HFFc6 (cell line): ENCODE data around the gene TCIRG1. TPM values are rescaled to one million over a fixed set of nuclear protein-coding genes. Genes with fewer than 3 reads are reported as not detected.
"Not testable (repeated sequence)": the region's sequence is repeated elsewhere in the genome, so short reads cannot be mapped to it uniquely, and the experiment has no call there.

ENCODE experiments used
- DNase-seq: peaks from one replicate; pipeline ENCODE4 v3.0.0-alpha.2; 2018
- H3K27ac Mint-ChIP-seq: 2 replicates; pipeline ENCODE4 v1.8.0; 2020; ENCODE audit warnings: mild to moderate bottlenecking, mixed read lengths
- H3K27me3 Mint-ChIP-seq: 2 replicates; pipeline ENCODE4 v1.8.0; 2021; ENCODE audit warnings: mild to moderate bottlenecking, moderate library complexity, mixed read lengths; ENCODE audit not compliant: insufficient read depth
- H3K36me3 Mint-ChIP-seq: 2 replicates; pipeline ENCODE4 v1.8.0; 2021; ENCODE audit warnings: low read depth, mixed read lengths
- H3K4me1 Mint-ChIP-seq: 2 replicates; pipeline ENCODE4 v1.8.0; 2020; ENCODE audit warnings: low read depth, mixed read lengths
- H3K4me3 Mint-ChIP-seq: 2 replicates; pipeline ENCODE4 v1.8.0; 2020; ENCODE audit warnings: mild to moderate bottlenecking, moderate library complexity, mixed read lengths
- H3K9me3 Mint-ChIP-seq: 2 replicates; pipeline ENCODE4 v1.8.0; 2020; ENCODE audit warnings: mild to moderate bottlenecking, mixed read lengths
- total RNA-seq, 6 experiments: library from RNA; stranded (reverse); fragmentation: NEBNext Ultra II Directional; extraction: Animal tissue kit (Norgen Biotek cat#: 25700); gene quantifications; 2 replicates in 1 of 6; 3 replicates in 5 of 6; pipeline ENCODE4 v1.2.3, GENCODE V29; 2021
- TF ChIP-seq, protein P1 (sequence below): fragments of 200-600 bp; sonication (generic); IDR thresholded peaks from 2 replicates; pipeline ENCODE4 v1.5.0; 2021; ENCODE audit warnings: antibody characterized with exemption, mild to moderate bottlenecking

The TCIRG1 gene
- total RNA-seq, 6 experiments from 2014 or later: 113 to 150 (median 131) TPM

DNA sequence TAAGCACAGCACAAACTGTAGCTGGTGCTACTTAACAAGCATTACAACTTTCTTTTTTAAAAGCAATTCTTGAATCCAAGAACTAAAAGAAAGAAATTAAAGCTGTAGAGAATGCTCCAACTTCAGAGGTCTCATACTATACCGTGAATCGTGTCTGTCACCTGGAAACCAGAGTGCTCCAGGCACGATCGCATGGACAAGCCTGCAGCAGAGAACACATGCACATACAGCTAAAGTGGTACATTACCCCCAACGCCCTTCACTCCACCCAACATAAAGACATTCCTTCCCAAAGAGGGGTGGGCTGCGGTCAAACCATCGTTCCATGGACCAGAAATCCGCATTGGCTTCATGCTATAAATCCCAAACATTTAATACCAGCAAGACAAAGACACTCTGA, 50.9 kb downstream of the TCIRG1 start:
- Mint-ChIP-seq H3K27ac (no peak overlapping the region), H3K36me3 (no peaks in the 10 kb centered on the region), H3K4me3 (no peak overlapping the region), H3K4me1 (no peaks in the 10 kb centered on the region), H3K27me3 (no peaks in the 10 kb centered on the region), H3K9me3 (no peaks in the 10 kb centered on the region)
- no peak for DNase-seq
- TF ChIP-seq, protein P1, sequence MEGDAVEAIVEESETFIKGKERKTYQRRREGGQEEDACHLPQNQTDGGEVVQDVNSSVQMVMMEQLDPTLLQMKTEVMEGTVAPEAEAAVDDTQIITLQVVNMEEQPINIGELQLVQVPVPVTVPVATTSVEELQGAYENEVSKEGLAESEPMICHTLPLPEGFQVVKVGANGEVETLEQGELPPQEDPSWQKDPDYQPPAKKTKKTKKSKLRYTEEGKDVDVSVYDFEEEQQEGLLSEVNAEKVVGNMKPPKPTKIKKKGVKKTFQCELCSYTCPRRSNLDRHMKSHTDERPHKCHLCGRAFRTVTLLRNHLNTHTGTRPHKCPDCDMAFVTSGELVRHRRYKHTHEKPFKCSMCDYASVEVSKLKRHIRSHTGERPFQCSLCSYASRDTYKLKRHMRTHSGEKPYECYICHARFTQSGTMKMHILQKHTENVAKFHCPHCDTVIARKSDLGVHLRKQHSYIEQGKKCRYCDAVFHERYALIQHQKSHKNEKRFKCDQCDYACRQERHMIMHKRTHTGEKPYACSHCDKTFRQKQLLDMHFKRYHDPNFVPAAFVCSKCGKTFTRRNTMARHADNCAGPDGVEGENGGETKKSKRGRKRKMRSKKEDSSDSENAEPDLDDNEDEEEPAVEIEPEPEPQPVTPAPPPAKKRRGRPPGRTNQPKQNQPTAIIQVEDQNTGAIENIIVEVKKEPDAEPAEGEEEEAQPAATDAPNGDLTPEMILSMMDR: no peak

DNA sequence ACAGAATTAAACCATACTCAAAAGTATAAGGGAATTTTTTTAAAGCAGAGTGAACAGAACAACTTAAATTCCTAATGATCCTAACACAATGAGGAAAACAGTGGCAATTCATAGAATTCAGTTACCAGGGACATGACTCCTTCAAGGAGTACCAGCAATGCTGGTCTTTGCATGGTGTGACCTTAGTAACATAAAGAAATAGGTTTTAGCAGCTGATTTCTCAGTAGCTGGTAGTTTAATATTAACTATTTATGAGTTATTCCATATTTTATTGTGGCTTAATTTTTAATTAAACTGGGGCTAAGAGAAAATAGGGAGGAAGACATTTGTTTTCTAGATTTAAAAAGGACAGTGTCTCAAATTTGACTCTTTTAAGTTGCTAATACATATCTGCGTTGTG, 51.5 kb downstream of the TCIRG1 start:
- H3K4me3 Mint-ChIP-seq: no peak overlapping the region
- no peaks in the 10 kb centered on the region for H3K27me3 Mint-ChIP-seq
- no peak overlapping the region for H3K27ac Mint-ChIP-seq
- H3K36me3 Mint-ChIP-seq: no peaks in the 10 kb centered on the region
- H3K9me3 Mint-ChIP-seq: no peaks in the 10 kb centered on the region
- TF ChIP-seq, protein P1: no peak
- H3K4me1 Mint-ChIP-seq: no peaks in the 10 kb centered on the region
- no peak for DNase-seq

DNA sequence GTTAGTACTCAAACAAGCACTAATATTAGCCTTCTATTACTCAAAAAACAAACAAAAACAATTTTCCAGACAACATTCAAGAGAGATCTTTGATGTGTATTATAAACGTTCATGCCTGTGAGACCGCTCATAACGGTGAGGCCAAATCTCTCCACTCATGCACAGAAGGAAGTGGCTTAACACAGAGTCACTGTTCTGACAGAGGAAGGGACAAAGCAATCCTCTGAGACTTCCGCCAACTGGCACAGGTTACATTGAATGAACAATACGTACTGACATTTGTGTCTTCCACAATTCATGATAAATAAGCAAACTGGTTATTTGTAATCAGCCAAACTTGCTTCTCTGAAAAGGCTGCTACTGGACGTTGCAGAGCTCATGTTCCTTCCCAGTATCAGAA, 51.9 kb downstream of the TCIRG1 start:
- Mint-ChIP-seq H3K27me3 (no peaks in the 10 kb centered on the region), H3K9me3 (no peaks in the 10 kb centered on the region), H3K4me1 (no peaks in the 10 kb centered on the region), H3K4me3 (no peak overlapping the region), H3K36me3 (no peaks in the 10 kb centered on the region), H3K27ac (no peak overlapping the region)
- no peak for DNase-seq
- TF ChIP-seq, protein P1: no peak

DNA sequence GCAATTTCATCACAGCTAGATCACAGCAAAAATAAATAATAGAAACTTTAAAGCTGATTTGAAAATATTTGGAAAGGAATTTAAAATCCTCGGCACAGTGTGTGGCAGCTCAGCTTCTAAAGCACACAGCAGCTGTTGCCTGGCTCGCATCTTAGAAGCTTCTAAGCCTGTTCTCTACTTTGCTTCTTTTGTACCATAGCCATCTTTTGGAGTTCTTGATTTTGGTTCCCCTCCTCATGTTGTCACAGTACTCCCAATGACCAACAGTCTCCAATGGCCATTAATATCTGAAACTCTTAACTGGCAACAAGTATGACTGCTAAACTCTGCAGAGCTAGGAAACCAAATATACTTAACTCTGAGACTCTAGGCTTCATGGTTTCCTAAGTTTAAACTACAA, 53.6 kb downstream of the TCIRG1 start:
- TF ChIP-seq, protein P1: no peak
- no peak overlapping the region for H3K27ac Mint-ChIP-seq
- H3K36me3 Mint-ChIP-seq: no peaks in the 10 kb centered on the region
- H3K27me3 Mint-ChIP-seq: no peaks in the 10 kb centered on the region
- no peaks in the 10 kb centered on the region for H3K9me3 Mint-ChIP-seq
- no peak overlapping the region for H3K4me3 Mint-ChIP-seq
- no peaks in the 10 kb centered on the region for H3K4me1 Mint-ChIP-seq
- DNase-seq: no peak

DNA sequence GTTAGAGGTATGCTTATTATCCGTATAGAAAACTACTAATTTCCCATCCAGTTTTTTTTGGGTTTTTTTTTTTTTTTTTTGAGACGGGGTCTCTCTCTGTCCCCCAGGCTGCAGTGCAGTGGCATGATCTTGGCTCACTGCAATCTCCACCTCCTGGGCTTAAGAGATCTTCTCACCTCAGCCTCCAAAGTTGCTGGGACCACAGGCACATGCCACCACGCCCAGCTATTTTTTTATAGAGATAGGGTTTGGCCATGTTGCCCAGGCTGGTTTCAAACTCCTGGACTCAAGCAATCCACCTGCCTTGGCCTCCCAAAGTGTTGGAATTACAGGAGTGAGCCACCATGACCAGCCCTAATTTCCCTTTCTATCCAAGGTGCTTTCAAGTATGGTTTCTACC, 54.1 kb downstream of the TCIRG1 start:
- H3K9me3 Mint-ChIP-seq, H3K27ac Mint-ChIP-seq, H3K4me1 Mint-ChIP-seq, DNase-seq, H3K27me3 Mint-ChIP-seq, H3K36me3 Mint-ChIP-seq, H3K4me3 Mint-ChIP-seq: not testable (repeated sequence)

DNA sequence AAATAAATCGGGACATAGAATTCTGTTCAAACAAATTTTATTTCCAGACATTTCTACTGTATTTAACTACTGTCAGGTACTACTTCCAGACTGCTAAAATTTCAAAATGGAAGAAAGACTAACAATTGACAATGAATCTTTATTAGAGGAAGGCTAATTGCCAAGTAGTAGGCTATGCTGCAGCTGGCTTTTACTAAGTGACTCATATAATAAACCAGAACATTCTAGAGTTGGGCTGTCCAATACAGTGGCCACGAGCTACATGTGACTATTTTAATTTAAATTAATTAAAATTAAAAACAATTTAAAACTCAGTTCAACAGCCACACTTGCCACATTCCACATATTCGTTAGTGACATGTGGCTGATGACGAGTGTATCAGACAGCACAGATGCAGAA, 54.7 kb downstream of the TCIRG1 start:
- H3K4me3 Mint-ChIP-seq: no peak overlapping the region
- H3K4me1 Mint-ChIP-seq: no peaks in the 10 kb centered on the region
- no peaks in the 10 kb centered on the region for H3K36me3 Mint-ChIP-seq
- H3K27me3 Mint-ChIP-seq: no peaks in the 10 kb centered on the region
- TF ChIP-seq, protein P1: no peak
- DNase-seq: no peak
- H3K27ac Mint-ChIP-seq: no peak overlapping the region
- no peaks in the 10 kb centered on the region for H3K9me3 Mint-ChIP-seq
